HG03108 (cell line): Measurements from ENCODE around the gene ARMC9.
"Not testable (repeated sequence)": the region's sequence is repeated elsewhere in the genome, so short reads cannot be mapped to it uniquely, and the experiment has no call there.

Source experiments
- ATAC-seq: cut with Tn5 transposase; IDR thresholded peaks from one replicate; pipeline ENCODE4 v1.9.1; 2021; ENCODE audit warnings: moderate library complexity; ENCODE audit not compliant: unreplicated experiment

The ARMC9 gene, protein sequence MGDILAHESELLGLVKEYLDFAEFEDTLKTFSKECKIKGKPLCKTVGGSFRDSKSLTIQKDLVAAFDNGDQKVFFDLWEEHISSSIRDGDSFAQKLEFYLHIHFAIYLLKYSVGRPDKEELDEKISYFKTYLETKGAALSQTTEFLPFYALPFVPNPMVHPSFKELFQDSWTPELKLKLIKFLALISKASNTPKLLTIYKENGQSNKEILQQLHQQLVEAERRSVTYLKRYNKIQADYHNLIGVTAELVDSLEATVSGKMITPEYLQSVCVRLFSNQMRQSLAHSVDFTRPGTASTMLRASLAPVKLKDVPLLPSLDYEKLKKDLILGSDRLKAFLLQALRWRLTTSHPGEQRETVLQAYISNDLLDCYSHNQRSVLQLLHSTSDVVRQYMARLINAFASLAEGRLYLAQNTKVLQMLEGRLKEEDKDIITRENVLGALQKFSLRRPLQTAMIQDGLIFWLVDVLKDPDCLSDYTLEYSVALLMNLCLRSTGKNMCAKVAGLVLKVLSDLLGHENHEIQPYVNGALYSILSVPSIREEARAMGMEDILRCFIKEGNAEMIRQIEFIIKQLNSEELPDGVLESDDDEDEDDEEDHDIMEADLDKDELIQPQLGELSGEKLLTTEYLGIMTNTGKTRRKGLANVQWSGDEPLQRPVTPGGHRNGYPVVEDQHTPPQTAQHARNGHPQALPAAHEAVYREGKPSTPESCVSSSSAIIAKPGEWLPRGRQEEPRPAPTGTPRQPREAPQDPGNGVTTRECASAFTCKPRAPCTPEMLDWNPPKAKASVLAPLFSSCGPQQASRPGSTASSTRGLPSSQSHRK

GRCh38 chr2:231198291-231199173 lies at the start of gene ARMC9:
TSS of gene ARMC9 (plus strand) at chr2:231198631. CDS start at chr2:231206239, 7,608 bp downstream.
- peak; percentile 99 for ATAC-seq

GRCh38 chr2:231152800-231153557 lies 45.5 kb upstream of the ARMC9 start:
- no peak for ATAC-seq

- ATAC-seq, result no peak
These were observed 39.1 kb upstream of the ARMC9 start for GRCh38 chr2:231159306-231159705.

DNA sequence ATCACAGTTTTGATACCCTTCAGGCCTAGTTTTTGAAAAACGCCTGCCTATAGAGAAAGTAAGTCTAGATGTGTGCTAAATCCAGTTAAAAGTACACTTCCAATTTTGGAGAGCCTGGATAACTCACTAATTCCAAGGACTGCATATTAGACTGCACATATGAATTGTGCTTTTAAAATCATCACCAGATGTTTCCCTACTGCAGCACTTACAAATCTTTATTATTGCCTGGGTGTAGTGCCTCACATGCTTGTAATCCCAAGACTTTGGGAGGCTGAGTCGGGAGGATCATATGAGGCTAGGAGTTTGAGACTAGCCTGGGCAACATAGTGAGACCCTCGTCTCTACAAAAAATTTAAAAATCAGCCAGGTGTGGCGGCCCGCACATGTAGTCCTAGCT lies 37.7 kb upstream of the ARMC9 start:
- ATAC-seq, result no peak

DNA sequence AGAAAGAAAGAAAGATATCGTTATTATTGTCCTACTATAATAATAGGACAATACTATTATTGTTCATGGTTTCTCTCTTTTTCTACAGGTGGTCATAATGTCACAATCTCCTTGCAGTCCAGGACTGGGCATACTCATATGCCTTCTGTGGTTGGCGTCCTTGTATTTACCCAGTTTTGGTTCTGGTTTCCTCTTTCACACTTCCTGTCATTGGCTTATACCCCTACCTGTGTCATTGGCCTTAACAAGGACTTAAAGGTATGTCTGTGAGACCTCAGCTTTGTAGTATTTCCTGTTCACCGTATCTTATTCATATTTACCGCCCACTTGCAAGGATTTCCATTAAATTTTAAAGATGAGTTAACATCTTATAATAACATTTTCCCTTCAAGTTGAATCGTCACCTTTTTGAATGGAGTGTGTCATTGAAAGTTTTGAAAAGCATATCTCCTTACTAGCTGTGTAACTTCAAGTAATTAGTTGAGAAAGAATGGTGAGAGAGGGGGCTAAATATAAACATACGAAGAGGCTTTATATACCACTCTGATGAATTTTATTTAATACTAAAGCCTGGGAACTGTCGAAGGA lies 37.1 kb upstream of the ARMC9 start:
- no peak for ATAC-seq

DNA sequence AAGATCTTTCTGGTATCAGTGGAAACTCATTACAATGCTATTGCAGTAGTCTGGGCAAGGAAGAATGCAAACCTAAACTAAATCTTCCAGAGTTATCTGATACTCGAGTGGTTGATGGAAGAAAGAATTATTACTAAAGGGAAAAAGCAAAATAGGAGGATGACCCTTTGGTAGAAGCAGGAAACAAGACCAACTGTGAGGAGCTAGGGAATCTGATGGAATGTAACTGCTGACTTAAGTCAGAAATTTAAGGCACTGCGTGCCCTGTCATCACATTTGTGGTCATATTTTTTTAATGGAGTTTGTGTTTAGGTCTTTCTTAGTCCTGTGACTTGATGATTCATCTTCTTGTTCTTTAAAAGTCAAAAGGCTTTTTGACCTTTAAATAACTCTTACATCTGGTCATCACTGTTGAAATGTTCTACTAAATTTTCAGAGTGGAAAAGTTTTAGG lies 36.5 kb upstream of the ARMC9 start:
- ATAC-seq, result no peak

DNA sequence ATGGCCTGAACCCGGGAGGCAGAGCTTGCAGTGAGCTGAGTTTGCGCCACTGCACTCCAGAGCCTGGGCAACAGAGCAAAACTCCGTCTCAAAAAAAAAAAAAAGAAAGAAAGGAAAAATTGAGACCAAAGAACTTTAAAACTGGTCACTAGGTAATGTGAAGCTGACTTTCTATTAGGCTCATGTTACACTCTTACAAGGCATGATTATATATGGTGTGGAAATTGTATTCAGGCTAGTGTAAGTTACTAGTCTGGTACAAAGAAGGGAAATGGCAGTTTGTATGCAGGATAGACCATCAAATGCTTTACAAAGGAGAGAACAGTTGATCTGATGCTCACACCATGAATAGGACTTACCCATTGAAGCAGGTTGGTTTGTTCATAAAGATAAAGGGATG lies 35.4 kb upstream of the ARMC9 start:
- no peak for ATAC-seq

GRCh38 chr2:231163414-231164095 lies 34.9 kb upstream of the ARMC9 start:
- no peak for ATAC-seq

GRCh38 chr2:231167745-231168459 lies 30.5 kb upstream of the ARMC9 start:
- no peak for ATAC-seq

DNA sequence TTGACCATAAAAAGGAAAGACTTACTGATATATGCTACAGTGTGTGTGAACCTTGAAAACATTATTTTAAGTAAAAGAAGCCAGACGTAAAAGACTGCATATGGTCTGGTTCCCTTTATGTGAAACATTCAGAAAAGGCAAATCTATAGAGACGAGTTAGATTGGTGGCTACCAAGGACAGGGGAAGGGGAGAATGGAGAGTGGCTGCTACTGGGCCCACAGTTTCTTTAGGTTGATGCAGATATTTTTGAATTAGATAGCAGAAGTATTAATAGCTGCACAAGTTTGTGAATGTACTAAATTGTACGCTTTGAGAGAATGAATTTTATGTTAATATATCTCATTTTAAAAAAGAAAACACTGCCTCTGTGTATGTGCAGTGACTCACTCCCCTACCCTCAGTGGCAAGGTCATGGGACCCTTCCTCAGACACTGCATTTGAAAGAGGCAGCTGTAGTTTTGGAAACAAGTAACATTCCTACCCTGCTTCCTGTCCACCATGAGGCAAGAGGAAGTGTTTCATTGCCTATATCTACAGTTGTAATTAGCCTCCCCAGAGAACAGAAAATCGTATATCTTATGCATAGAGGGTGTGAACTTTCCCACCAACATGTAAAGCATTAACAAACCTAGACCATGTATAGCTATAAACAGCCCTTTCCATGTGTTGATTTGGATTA lies 29.8 kb upstream of the ARMC9 start:
- ATAC-seq, result no peak

GRCh38 chr2:231169488-231169887 lies 28.9 kb upstream of the ARMC9 start:
- no peak for ATAC-seq

GRCh38 chr2:231170055-231170454 lies 28.4 kb upstream of the ARMC9 start:
- ATAC-seq, result no peak

DNA sequence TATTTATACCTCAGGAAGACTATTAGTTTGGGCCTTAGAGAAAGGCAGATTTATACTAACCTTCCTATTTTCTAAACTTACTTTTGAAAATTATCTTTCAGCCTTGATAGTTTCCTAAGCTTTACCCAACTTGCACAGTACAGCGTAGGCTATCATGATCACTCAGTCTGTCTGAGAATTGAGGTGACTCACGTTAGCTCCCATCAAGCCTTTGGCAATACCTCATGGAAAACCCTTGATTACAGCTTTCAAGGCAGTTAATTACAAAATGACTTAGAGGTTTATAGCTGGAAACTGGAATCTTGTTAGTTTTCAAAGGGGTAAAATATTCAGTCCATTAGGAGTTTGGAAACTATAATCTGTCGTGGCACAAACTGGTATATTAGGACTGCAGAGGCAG lies 26.4 kb upstream of the ARMC9 start:
- ATAC-seq, result no peak

GRCh38 chr2:231174211-231174651 lies 24.2 kb upstream of the ARMC9 start:
- no peak for ATAC-seq

DNA sequence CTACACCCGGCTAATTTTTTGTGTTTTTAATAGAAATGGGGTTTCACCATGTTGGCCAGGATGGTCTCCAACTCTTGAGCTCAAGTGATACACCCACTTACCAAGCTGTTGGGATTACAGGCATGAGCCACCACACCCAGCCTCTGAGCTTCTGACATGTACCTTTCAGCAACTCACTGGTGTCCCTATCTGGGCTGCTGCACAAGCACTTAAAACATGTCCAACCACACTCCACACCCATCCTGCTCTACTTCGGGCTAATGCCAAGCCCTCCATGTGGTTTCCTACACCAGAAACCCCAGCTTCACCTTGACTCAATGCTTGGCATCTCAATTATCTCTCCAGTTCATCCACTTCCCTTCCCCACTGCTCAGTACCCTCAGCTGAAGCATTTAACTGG lies 22.4 kb upstream of the ARMC9 start:
- ATAC-seq, result no peak

DNA sequence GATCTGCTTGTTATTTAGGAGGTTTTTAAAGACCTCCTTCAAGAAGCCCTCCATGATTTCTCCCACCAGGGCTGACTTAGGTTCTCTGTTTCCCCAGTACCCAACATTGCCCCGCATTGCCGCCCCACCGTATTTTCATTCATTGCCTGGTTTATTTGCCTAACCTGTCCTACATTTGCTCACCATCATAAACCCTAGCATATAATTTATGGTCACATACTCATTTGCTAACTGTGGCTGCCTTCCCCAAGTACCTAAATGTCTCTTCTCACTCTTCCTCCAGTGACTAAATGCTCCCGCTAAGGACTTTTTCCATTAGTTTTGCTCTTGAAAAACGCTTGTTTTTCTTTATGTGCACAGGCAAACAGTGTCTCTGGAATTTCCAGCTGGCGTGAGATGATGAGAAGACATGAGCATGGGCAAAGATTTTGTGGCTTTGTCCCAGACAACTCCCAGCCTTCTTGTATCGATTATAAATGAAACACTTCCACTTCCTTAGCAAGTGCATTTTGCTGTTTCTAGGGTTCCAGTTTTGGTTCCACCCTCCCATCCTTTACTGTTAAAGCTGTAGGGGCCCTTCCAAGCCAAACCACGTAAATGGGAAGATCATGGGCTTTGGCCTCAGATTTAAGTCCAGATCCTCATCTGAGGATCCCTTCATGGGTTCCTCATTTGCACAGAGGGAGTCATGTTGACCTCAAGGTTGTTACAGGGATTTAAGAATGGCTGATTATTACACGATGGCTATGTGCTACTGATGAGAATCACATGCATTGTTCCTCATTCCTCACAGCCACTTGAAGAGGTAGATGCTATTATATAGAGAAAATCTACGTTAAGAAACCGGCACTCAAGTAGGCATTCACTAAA lies 21.0 kb upstream of the ARMC9 start:
- no peak for ATAC-seq

- not testable (repeated sequence) for ATAC-seq
These were observed 19.6 kb upstream of the ARMC9 start for GRCh38 chr2:231178805-231179204.
